GM21360 (cell line): Measurements from ENCODE around the gene C1orf185.
"Not testable (repeated sequence)": the region's sequence is repeated elsewhere in the genome, so short reads cannot be mapped to it uniquely, and the experiment has no call there.

Experiments used
- ATAC-seq: cut with Tn5 transposase; IDR thresholded peaks from one replicate; pipeline ENCODE4 v1.9.1; 2021; ENCODE audit warnings: mild to moderate bottlenecking, moderate library complexity; ENCODE audit not compliant: unreplicated experiment

The C1orf185 gene

GRCh38 chr1:51133045-51133444, 31.0 kb downstream of the C1orf185 start:
- ATAC-seq, result no peak

GRCh38 chr1:51137696-51138095, 35.7 kb downstream of the C1orf185 start:
- ATAC-seq, result not testable (repeated sequence)

- ATAC-seq, result no peak
Measured at GRCh38 chr1:51139474-51139873, 37.4 kb downstream of the C1orf185 start.

GRCh38 chr1:51147394-51147793, 45.4 kb downstream of the C1orf185 start:
- no peak for ATAC-seq

GRCh38 chr1:51154776-51155175, 52.7 kb downstream of the C1orf185 start:
- no peak for ATAC-seq

- no peak for ATAC-seq
Measured at GRCh38 chr1:51156752-51157151, 54.7 kb downstream of the C1orf185 start.

- no peak for ATAC-seq
Measured at GRCh38 chr1:51157395-51157794, 55.4 kb downstream of the C1orf185 start.

GRCh38 chr1:51158263-51158662, 56.2 kb downstream of the C1orf185 start:
- ATAC-seq, result no peak

- ATAC-seq, result not testable (repeated sequence)
Measured at GRCh38 chr1:51162560-51162959, 60.5 kb downstream of the C1orf185 start.

- no peak for ATAC-seq
Measured at GRCh38 chr1:51165540-51165939, 63.5 kb downstream of the C1orf185 start.

GRCh38 chr1:51168266-51168845, 66.3 kb downstream of the C1orf185 start:
- ATAC-seq, result no peak

GRCh38 chr1:51168936-51169335, 66.9 kb downstream of the C1orf185 start:
- ATAC-seq, result no peak

GRCh38 chr1:51170342-51170741, 68.3 kb downstream of the C1orf185 start:
- no peak for ATAC-seq

GRCh38 chr1:51172811-51173210, 70.8 kb downstream of the C1orf185 start:
- ATAC-seq, result no peak

GRCh38 chr1:51175278-51175677, 73.2 kb downstream of the C1orf185 start:
- no peak for ATAC-seq

- not testable (repeated sequence) for ATAC-seq
Measured at GRCh38 chr1:51177988-51178387, 76.0 kb downstream of the C1orf185 start.

- ATAC-seq, result no peak
Measured at GRCh38 chr1:51188230-51188629, 86.2 kb downstream of the C1orf185 start.

- no peak for ATAC-seq
Measured at GRCh38 chr1:51189421-51190073, 87.5 kb downstream of the C1orf185 start.

GRCh38 chr1:51190961-51191360, 88.9 kb downstream of the C1orf185 start:
- no peak for ATAC-seq

- no peak for ATAC-seq
Measured at GRCh38 chr1:51192213-51192843, 90.3 kb downstream of the C1orf185 start.

- ATAC-seq, result no peak
Measured at GRCh38 chr1:51193564-51193963, 91.5 kb downstream of the C1orf185 start.
